Measurements from ENCODE around the gene TRIM72. TPM values are rescaled to one million over a fixed set of nuclear protein-coding genes. Genes with fewer than 3 reads are reported as not detected.

Gene TRIM72
- total and polyA plus RNA-seq, 2 donors (not counting 3 experiments of a cell fraction or from before 2014, with no cell fraction given): not detected

GRCh38 chr16:31214708-31215286 lies 878 bp downstream of the TRIM72 start:
- Histone ChIP-seq H3K9me3 (replicated peaks; ENCODE audit: control insufficient read depth, insufficient read depth, low read length) (no peaks in the 10 kb centered on the region), H3K4me3 (replicated peaks in 1 of 3; ENCODE audit: insufficient read depth in 1 of 3, low read depth in 1 of 3, low read length in 3 of 3) (no peak overlapping the region), H3K36me3 (ENCODE audit: control insufficient read depth in 2 of 2, extremely low read depth in 1 of 2, insufficient read depth in 2 of 2, low read length in 2 of 2) (no peaks in the 10 kb centered on the region), H3K4me2 (ENCODE audit: insufficient read depth, low read length) (peak overlapping the region; percentile 10), H3K4me1 (ENCODE audit: control insufficient read depth, extremely low read depth, insufficient read depth, low read length) (no peaks in the 10 kb centered on the region), H3K27ac (ENCODE audit: insufficient read depth, low read depth, low read length) (no peak overlapping the region), H3K79me2 (ENCODE audit: control insufficient read depth, insufficient read depth, low read length) (no peaks in the 10 kb centered on the region), H3K27me3 (ENCODE audit: control insufficient read depth in 2 of 2, insufficient read depth in 2 of 2, low read length in 2 of 2) (peaks cover 28 to 34% of the 10 kb centered on the region in 2 experiments), H3K9me1 (replicated peaks; ENCODE audit: control insufficient read depth, extremely low read depth, insufficient read depth, low read length) (no peaks in the 10 kb centered on the region), H2AFZ (ENCODE audit: low read depth, low read length) (peak overlapping the region; percentile 42), H3K9ac (replicated peaks; ENCODE audit: extremely low read depth, insufficient read depth, low read length) (no peak overlapping the region), H4K20me1 (replicated peaks; ENCODE audit: control insufficient read depth, extremely low read depth, insufficient read depth, low read length) (no peaks in the 10 kb centered on the region)
- DNase-seq (ENCODE audit: low read depth, low spot score): no peak
- dilution Hi-C loops (cut with MboI; ENCODE audit: extremely low pct_ligation_motif_present, low sequenced_read_pairs): no loop called here
- BruUV-seq (replicated peaks): no TSS peak
- intact Hi-C loops (cut with micrococcal nuclease): no loop called here
- TF ChIP-seq FOS (IDR thresholded peaks at IDR 0.05; ENCODE audit: borderline replicate concordance, insufficient read depth, low read length) (no peak), MAX (IDR thresholded peaks at IDR 0.05; ENCODE audit: insufficient read depth, insufficient read length) (no peak), POLR2AphosphoS5 (IDR thresholded peaks at IDR 0.05; ENCODE audit: insufficient read depth, low read depth, low read length) (no peak), POLR2A (IDR thresholded peaks at IDR 0.05; ENCODE audit: low read depth, low read length) (no peak), MYC (IDR thresholded peaks at IDR 0.05; ENCODE audit: low read depth, low read length) (no peak), JUN (IDR thresholded peaks at IDR 0.05; ENCODE audit: borderline replicate concordance, insufficient read depth, insufficient read length, low read depth) (no peak), EZH2 (IDR thresholded peaks at IDR 0.05; ENCODE audit: borderline replicate concordance, low read depth, low read length, severe bottlenecking) (no peak), GATA2 (IDR thresholded peaks at IDR 0.05; ENCODE audit: insufficient read depth, insufficient read length, low read depth, low read length) (no peak), CTCF (IDR thresholded peaks at IDR 0.05; ENCODE audit: extremely low read depth in 1 of 2, insufficient read depth in 1 of 2, low read depth in 1 of 2, low read length in 2 of 2) (no peak)
- POLR2A ChIA-PET: no interaction called here
- FAIRE-seq: no peak
- CTCF ChIA-PET: interaction anchor here (0.6 to 2.2 kb wide), 5 partner anchors 13 to 653 kb away, joined by 3 to 6 read pairs (median 4); partner anchors contain the start of gene PYCARD

Data from endothelial cell of umbilical vein (primary cell).